HCEC 1CT (cell line): ENCODE measurements around the gene TMOD1.
"Not testable (repeated sequence)": the region's sequence is repeated elsewhere in the genome, so short reads cannot be mapped to it uniquely, and the experiment has no call there.

Source experiments
- DNase-seq: peaks from one replicate; pipeline ENCODE4 v3.0.0-alpha.2; 2017

The TMOD1 gene

GRCh38 chr9:97571664-97572063 is 70.2 kb downstream of the TMOD1 start:
- no peak for DNase-seq

GRCh38 chr9:97572196-97572891 is 70.9 kb downstream of the TMOD1 start:
- DNase-seq: no peak

DNA sequence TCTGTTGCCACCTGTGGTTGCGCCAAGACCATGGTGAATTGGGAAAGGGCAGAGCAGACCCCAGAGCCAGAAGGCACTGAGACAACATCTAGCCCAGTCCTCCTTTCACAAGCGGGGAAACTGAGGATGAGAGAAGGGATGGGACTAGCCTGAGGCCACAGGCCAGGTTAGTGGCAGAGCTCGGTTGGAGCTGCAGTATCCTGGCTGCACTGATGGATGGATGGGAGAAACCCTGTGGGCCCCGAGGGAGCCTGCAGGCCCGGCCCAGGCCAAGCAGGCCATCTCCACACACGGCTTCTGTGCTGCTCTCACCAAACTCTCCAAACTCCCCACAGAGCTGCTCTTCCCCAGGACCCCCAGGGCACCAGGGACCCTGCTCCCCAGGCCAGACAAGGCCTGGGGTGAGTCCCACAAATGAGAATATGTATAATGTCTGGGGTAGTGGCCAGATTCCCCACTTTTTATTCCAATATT is 71.5 kb downstream of the TMOD1 start:
- DNase-seq: no peak

DNA sequence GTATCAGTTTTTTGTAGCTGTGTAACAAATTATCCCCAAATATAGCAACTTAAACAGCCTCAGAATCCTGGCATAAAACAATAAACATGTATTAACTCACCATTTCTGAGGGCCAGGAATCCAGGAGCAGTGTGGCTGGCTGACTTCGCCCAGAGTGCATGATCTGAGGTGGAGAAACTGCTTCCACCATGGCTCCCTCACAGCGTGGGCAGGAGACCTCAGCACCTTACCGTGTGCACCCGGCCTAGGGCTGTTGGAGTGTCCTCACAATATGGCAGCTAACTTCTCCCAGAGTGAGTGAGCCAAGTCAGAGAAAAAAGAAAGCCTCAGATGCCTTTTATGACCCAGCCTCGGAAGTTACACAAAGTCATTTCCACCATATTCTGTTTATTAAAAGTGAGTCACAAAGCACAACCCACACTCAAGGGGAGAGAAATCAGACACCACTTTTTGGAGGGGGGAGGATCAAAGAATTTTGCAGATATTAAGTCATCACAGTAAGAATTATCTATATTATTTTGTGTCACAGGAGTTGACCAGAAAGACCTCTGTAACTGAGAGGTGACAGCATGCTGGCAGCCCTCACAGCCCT is 72.1 kb downstream of the TMOD1 start:
- peak; percentile 23 for DNase-seq

DNA sequence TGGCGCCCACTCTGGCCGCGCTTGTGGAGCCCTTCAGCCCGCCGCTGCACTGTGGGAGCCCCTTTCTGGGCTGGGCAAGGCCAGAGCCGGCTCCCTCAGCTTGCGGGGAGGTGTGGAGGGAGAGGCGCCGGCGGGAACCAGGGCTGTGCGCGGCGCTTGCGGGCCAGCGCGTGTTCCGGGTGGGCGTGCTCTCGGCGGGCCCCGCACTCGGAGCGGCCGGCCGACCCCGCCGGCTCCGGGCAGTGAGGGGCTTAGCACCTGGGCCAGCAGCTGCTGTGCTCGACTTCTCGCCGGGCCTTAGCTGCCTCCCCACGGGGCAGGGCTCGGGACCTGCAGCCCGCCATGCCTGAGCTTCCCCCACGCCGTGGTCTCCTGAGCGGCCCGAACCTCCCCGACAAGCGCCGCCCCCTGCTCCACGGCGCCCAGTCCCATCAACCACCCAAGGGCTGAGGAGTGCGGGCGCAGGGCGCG is 72.7 kb downstream of the TMOD1 start:
- DNase-seq: not testable (repeated sequence)

GRCh38 chr9:97574921-97575672 is 73.6 kb downstream of the TMOD1 start:
- not testable (repeated sequence) for DNase-seq

DNA sequence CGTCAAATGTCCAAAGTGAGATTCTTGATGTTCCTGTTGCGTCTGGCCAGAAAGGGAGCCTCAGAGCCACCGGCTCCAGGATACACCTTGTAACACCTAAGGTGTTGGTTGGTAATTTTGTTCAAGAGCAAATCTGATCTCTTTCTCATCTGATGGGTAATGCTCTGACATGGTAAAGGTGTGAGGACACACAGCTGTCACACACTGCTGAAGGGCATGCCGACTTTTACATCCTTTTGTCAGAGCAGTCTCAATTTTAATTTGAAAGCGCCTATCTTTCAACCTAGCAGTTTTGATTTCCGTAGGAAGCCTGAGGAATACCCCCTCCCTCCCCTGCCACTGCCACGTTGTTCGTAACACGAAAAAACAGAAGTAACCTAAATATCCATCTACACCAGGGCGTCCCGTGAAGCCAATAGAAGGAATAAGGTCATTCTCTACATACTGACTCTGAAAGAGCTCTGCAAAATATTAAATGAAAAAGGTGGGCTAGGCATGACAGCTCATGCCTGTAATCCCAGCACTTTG is 74.3 kb downstream of the TMOD1 start:
- no peak for DNase-seq

GRCh38 chr9:97577051-97577450 is 75.6 kb downstream of the TMOD1 start:
- DNase-seq: no peak

DNA sequence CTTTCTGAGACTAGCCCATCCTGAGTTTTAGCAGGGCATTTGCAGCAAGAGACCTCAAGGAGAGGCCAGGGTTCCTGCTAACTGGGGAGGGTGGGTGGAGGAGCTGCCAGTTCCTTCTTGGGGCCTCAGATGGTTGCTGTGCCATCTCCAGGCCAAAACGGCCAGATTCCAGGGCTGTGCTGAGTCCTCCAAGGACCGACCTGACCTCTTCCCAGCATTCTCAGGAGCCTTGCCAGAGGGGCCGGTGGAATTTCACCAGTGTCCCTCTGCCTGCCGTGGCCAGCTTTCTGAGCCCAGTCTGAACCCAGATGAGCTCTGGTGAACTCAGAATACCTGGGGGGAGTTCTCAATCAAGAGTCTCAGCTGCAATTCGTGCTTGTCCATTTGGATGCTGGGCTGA is 77.4 kb downstream of the TMOD1 start:
- no peak for DNase-seq

DNA sequence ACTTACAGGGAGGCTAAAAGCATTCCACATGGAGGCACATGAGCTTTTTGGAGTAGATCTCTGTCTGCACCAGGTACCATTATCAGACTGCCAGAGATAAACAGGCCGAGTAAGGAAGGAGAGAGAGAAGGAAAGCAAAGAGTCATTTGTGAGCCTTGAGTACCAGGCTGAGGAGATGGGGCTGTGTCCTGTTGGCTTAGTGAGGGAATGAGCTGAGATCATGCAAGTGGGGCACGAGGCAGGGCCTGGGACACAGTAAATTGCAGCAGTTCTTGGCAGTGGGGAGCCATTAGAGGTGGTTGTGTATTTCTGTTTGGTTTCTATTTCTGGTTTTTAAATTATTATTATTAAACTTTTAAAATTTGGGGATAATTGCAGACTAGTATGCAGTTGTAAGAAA is 78.4 kb downstream of the TMOD1 start:
- DNase-seq: no peak

GRCh38 chr9:97581590-97581989 is 80.1 kb downstream of the TMOD1 start:
- DNase-seq: not testable (repeated sequence)

GRCh38 chr9:97584778-97585177 is 83.3 kb downstream of the TMOD1 start:
- not testable (repeated sequence) for DNase-seq

DNA sequence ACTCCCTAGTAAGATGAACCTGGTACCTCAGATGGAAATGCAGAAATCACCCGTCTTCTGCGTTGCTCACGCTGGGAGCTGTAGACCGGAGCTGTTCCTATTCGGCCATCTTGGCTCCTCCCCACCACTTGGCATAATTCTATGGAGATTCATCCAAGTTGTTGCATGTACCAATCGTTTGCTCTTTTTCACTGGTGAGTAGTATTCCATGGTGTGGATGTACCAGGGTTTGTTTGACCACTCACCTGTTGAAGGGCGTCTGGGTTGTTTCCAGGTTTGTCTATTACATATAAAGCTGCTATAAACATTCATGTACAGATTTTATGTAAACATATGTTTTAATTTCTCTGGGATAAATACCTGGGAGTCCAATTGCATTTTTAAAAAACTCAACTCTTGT is 85.4 kb downstream of the TMOD1 start:
- not testable (repeated sequence) for DNase-seq

DNA sequence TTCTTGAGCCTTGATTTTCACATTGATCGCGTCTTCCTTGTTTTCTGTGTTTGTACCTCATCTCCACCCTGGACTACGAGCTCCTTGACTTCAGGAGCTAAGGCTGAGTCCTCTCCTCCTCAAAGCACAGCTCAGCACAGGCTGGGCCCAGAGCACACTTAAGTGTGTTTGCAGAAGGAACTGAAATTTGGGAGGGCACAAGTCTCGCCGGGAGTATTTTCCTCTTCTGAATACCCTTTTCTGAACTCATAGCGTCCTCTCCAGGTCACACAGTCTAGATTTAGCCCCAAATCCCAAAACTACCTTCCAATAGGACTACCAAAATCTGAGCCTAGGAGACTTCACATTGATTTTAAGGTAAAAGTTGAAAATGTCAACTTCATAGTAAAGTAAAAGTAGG is 90.1 kb downstream of the TMOD1 start:
- DNase-seq: no peak

DNA sequence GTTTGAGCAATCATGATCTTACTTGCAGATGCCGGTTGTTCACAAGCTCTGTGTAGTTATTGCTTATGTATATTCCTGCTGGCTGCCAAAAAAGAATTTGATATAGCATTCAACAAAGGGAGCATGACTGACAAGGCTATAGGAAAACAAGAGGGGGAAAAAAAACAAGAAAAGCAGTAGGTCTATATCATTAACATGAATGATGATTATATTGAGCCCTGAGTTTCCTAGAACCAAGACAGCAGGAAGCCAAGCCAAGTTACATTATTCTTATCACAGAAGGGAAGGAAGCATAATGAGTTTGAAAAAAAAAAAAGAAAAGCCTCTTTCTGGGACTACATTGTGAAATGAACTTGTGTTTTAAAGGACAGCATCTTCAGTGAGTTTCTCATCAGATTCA is 90.7 kb downstream of the TMOD1 start:
- DNase-seq: no peak

- DNase-seq: peak; percentile 7
Measured at GRCh38 chr9:97593960-97594359, 92.5 kb downstream of the TMOD1 start.

- no peak for DNase-seq
Measured at GRCh38 chr9:97594381-97594921, 93.0 kb downstream of the TMOD1 start.

- DNase-seq: no peak
Measured at GRCh38 chr9:97596906-97597305, 95.4 kb downstream of the TMOD1 start.

DNA sequence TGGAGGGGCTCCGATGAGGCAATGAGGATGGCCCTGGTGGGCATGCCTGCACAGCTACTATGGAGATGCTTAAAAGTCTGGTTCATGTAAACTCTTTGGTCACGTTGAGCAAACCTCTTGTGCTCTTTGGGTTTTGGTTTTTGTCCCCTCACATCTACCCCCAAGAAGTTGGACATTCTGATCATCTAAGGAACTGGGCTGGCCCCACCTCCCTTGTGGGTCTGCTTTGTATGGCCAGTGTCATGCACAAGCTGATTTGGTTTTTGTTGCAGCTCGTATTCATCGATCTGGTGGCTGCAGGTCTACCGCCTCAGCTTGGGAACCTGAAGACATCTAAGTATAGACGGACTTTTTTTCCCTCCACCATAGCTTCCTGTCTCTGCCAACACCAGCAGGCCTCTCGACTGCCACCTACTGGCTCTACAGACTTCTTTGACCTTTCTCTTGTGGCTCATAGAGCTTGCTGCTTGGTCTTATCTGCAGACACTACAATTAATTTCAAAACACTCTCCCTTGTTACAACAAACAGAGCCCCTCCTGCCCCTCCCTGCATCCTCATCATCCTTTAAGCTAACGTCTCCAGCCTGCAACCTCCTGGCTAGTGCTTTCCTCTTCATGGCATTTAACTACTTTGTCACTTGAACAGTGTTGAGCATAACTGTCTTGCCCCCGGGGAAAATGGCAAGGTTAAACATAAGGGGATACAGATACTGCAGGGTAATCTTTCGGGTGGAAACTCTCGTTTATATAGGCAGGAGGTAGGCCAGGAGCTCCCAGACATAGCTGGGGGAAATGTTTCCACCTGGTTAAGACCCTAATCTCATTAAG is 97.2 kb downstream of the TMOD1 start:
- DNase-seq: peak; percentile 75

DNA sequence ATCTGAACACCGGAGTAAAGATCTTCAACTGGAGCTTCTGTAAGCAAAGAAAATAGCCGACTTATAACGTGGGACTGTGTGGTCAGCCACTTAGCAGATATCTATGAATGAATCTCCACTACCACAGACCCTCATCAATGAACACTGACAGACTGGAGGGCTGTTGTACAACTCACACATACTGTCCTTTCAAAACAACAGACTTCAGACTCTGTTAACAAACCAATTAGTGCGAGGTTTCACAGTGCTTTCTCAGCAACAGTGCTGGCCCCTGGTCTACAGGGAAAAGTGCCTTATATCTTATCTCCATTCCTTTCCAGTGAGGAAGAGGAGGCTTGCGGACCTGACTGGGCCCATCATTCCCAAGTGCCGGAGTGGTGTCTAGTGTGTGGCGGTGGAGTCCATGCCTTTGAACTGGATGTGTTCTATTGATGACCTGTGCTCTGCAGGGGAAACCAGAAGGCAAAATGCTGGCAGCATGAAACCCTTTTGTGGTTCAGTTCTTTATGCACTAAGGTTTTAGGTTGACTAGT is 97.9 kb downstream of the TMOD1 start:
- DNase-seq: no peak

DNA sequence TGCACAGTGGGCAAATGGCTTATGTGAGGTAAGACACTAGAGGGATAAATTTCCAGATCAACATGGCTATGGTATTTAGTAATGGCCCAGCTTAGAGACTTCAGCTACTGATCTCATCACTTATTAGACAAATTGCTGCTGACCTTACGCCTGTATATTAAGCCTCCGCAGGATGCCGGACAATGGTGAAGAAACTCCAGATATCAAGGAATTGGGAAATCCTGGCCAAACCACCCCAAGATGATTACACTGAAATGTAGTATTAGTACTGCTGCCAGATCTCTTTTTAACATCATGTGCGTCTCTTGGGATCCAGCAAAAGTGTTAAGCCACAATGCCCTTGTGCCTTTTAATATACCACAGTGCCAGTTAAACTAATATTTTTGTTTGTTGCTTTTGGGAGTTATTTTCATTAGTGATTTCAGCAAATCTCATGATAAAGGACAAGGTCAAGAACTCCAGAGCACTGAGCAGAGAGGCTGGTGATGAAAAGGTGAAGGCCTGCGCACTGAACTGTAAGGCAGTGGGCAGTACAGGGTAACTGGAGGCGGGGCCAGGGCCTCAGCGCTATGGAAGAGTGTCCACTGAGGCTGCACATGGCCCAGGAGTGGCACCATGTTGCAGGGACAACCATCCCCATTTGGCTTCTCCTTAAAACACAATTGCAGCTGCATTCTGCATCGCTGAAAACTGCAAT is 99.2 kb downstream of the TMOD1 start:
- DNase-seq: no peak
